Measurements from ENCODE around the gene FAM200A.
A peak's percentile ranks its signal among the peaks of the same experiment; 100 is the strongest.

The FAM200A gene

GRCh38 chr7:99551767-99552463, at the start of gene FAM200A (continued):
- TF ChIP-seq PRDM10 (tag by site-specific recombination; IDR thresholded peaks at IDR 0.05) (peak; percentile 35), SALL2 (tag by site-specific recombination; IDR thresholded peaks at IDR 0.05; ENCODE audit: borderline replicate concordance) (no peak), HOXD13 (CRISPR knock-in tag; IDR thresholded peaks at IDR 0.05; ENCODE audit: borderline replicate concordance) (no peak), ZNF302 (tag by site-specific recombination; IDR thresholded peaks at IDR 0.05; ENCODE audit: low read depth) (no peak), ZFHX2 (tag by site-specific recombination; conservative IDR thresholded peaks at IDR 0.05) (no peak), KLF1 (tag by site-specific recombination; IDR thresholded peaks at IDR 0.05) (no peak; the same call in 1 of the 2 replicates), ZNF248 (tag by site-specific recombination; IDR thresholded peaks at IDR 0.05) (no peak), ZNF239 (tag by site-specific recombination; IDR thresholded peaks at IDR 0.05) (no peak), ZNF140 (tag by site-specific recombination; IDR thresholded peaks at IDR 0.05) (no peak), ZNF2 (tag by site-specific recombination; IDR thresholded peaks at IDR 0.05) (peak; percentile 81), ZNF513 (tag by site-specific recombination; IDR thresholded peaks at IDR 0.05) (no peak), PRDM2 (tag by site-specific recombination; IDR thresholded peaks at IDR 0.05; ENCODE audit: borderline replicate concordance) (no peak), ZIC2 (tag by site-specific recombination; IDR thresholded peaks at IDR 0.05) (no peak), OVOL3 (tag by site-specific recombination; IDR thresholded peaks at IDR 0.05) (no peak)
- TF ChIP-seq, protein P1, sequence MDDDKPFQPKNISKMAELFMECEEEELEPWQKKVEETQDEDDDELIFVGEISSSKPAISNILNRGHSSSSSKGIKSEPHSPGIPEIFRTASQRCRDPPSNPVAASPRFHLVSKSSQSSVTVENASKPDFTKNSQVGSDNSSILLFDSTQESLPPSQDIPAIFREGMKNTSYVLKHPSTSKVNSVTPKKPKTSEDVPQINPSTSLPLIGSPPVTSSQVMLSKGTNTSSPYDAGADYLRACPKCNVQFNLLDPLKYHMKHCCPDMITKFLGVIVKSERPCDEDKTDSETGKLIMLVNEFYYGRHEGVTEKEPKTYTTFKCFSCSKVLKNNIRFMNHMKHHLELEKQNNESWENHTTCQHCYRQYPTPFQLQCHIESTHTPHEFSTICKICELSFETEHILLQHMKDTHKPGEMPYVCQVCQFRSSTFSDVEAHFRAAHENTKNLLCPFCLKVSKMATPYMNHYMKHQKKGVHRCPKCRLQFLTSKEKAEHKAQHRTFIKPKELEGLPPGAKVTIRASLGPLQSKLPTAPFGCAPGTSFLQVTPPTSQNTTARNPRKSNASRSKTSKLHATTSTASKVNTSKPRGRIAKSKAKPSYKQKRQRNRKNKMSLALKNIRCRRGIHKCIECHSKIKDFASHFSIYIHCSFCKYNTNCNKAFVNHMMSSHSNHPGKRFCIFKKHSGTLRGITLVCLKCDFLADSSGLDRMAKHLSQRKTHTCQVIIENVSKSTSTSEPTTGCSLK (tag by site-specific recombination; IDR thresholded peaks at IDR 0.05), result no peak
- TF ChIP-seq, protein P2, sequence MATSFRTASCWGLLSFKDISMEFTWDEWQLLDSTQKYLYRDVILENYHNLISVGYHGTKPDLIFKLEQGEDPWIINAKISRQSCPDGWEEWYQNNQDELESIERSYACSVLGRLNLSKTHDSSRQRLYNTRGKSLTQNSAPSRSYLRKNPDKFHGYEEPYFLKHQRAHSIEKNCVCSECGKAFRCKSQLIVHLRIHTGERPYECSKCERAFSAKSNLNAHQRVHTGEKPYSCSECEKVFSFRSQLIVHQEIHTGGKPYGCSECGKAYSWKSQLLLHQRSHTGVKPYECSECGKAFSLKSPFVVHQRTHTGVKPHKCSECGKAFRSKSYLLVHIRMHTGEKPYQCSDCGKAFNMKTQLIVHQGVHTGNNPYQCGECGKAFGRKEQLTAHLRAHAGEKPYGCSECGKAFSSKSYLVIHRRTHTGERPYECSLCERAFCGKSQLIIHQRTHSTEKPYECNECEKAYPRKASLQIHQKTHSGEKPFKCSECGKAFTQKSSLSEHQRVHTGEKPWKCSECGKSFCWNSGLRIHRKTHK (tag by site-specific recombination; IDR thresholded peaks at IDR 0.05), result no peak
- TF ChIP-seq, protein P3, sequence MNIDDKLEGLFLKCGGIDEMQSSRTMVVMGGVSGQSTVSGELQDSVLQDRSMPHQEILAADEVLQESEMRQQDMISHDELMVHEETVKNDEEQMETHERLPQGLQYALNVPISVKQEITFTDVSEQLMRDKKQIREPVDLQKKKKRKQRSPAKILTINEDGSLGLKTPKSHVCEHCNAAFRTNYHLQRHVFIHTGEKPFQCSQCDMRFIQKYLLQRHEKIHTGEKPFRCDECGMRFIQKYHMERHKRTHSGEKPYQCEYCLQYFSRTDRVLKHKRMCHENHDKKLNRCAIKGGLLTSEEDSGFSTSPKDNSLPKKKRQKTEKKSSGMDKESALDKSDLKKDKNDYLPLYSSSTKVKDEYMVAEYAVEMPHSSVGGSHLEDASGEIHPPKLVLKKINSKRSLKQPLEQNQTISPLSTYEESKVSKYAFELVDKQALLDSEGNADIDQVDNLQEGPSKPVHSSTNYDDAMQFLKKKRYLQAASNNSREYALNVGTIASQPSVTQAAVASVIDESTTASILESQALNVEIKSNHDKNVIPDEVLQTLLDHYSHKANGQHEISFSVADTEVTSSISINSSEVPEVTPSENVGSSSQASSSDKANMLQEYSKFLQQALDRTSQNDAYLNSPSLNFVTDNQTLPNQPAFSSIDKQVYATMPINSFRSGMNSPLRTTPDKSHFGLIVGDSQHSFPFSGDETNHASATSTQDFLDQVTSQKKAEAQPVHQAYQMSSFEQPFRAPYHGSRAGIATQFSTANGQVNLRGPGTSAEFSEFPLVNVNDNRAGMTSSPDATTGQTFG (tag by site-specific recombination; IDR thresholded peaks at IDR 0.05; ENCODE audit: borderline replicate concordance), result no peak
